ENCODE measurements around the gene TNFSF13.

TNFSF13 gene

GRCh38 chr17:7577327-7578199, 19.0 kb downstream of the TNFSF13 start:
- H3K79me2 ChIP-seq (ENCODE audit: low read length) = peaks cover 75% of the 10 kb centered on the region
- TF ChIP-seq EZH2phosphoT487 (IDR thresholded peaks at IDR 0.05; ENCODE audit: low read length) (no peak), EZH2 (optimal IDR thresholded peaks at IDR 0.05; ENCODE audit: low read depth, low read length) (no peak)
- TF ChIP-seq, protein P1, sequence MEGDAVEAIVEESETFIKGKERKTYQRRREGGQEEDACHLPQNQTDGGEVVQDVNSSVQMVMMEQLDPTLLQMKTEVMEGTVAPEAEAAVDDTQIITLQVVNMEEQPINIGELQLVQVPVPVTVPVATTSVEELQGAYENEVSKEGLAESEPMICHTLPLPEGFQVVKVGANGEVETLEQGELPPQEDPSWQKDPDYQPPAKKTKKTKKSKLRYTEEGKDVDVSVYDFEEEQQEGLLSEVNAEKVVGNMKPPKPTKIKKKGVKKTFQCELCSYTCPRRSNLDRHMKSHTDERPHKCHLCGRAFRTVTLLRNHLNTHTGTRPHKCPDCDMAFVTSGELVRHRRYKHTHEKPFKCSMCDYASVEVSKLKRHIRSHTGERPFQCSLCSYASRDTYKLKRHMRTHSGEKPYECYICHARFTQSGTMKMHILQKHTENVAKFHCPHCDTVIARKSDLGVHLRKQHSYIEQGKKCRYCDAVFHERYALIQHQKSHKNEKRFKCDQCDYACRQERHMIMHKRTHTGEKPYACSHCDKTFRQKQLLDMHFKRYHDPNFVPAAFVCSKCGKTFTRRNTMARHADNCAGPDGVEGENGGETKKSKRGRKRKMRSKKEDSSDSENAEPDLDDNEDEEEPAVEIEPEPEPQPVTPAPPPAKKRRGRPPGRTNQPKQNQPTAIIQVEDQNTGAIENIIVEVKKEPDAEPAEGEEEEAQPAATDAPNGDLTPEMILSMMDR (IDR thresholded peaks at IDR 0.05; ENCODE audit: low read length) = no peak
- peaks cover 34% of the 10 kb centered on the region for H3K36me3 ChIP-seq (replicated peaks; ENCODE audit: insufficient read depth, low read length)
- no peak overlapping the region for H3K4me3 ChIP-seq (ENCODE audit: low read length)
- no peak for DNase-seq
- peak overlapping the region; percentile 9 for H3K4me2 ChIP-seq (ENCODE audit: low read depth, low read length)
- peaks cover 63% of the 10 kb centered on the region for H3K4me1 ChIP-seq (ENCODE audit: low read length)
- no peak overlapping the region for H2AFZ ChIP-seq (ENCODE audit: low read length)
- no peak overlapping the region for H3K9ac ChIP-seq (ENCODE audit: low read length)
- peaks cover 51% of the 10 kb centered on the region for H4K20me1 ChIP-seq (ENCODE audit: insufficient read depth, low read length)
- H3K27me3 ChIP-seq (replicated peaks; ENCODE audit: insufficient read depth, low read length) = no peaks in the 10 kb centered on the region
- H3K9me2 ChIP-seq (replicated peaks; ENCODE audit: insufficient read depth, low read length) = no peaks in the 10 kb centered on the region
- peaks cover 84% of the 10 kb centered on the region for H3F3A ChIP-seq (ENCODE audit: insufficient read depth, low read length)
- no peak overlapping the region; the same call in 1 of the 2 replicates for H3K27ac ChIP-seq (ENCODE audit: low read length)
- no peaks in the 10 kb centered on the region for H3K9me3 ChIP-seq (replicated peaks; ENCODE audit: insufficient read depth, low read length)

DNA sequence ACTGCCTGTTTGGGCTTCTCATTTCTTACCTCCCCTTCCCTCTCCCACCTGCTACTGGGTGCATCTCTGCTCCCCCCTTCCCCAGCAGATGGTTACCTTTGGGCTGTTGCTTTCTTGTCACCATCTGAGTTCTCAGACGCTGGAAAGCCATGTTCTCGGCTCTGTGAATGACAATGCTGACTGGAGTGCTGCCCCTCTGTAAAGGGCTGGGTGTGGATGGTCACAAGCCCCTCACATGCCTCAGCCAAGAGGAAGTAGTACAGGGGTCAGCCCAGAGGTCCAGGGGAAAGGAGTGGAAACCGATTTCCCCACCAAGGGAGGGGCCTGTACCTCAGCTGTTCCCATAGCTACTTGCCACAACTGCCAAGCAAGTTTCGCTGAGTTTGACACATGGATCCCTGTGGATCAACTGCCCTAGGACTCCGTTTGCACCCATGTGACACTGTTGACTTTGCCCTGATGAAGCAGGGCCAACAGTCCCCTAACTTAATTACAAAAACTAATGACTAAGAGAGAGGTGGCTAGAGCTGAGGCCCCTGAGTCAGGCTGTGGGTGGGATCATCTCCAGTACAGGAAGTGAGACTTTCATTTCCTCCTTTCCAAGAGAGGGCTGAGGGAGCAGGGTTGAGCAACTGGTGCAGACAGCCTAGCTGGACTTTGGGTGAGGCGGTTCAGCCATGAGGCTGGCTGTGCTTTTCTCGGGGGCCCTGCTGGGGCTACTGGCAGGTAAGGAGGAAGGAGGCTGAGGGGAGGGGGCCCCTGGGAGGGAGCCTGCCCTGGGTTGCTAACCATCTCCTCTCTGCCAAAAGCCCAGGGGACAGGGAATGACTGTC, 20.7 kb downstream of the TNFSF13 start, which contains the start of gene CD68:
Gene CD68, plus strand, starts transcription at position 638 of the 833 bp plus-strand sequence. Its CDS starts 40 bp downstream, at position 678.
- Histone ChIP-seq H3K9me2 (replicated peaks; ENCODE audit: insufficient read depth, low read length) (no peaks in the 10 kb centered on the region), H3K4me3 (ENCODE audit: low read length) (no peak within 1 kb of the TSS), H2AFZ (ENCODE audit: low read length) (no peak within 1 kb of the TSS), H3K27me3 (replicated peaks; ENCODE audit: insufficient read depth, low read length) (no peaks in the 10 kb centered on the region), H3K27ac (ENCODE audit: low read length) (peak within 1 kb of the TSS; percentile 85), H3K4me1 (ENCODE audit: low read length) (peaks cover 69% of the 10 kb centered on the region), H3K36me3 (replicated peaks; ENCODE audit: insufficient read depth, low read length) (peaks cover 31% of the 10 kb centered on the region), H4K20me1 (ENCODE audit: insufficient read depth, low read length) (peaks cover 45% of the 10 kb centered on the region), H3K9me3 (replicated peaks; ENCODE audit: insufficient read depth, low read length) (no peaks in the 10 kb centered on the region), H3F3A (ENCODE audit: insufficient read depth, low read length) (peaks cover 71% of the 10 kb centered on the region), H3K9ac (ENCODE audit: low read length) (peak within 1 kb of the TSS; percentile 53), H3K4me2 (ENCODE audit: low read depth, low read length) (peak within 1 kb of the TSS; percentile 52), H3K79me2 (ENCODE audit: low read length) (peaks cover 69% of the 10 kb centered on the region)
- peak; percentile 81 for DNase-seq
- TF ChIP-seq EZH2phosphoT487 (IDR thresholded peaks at IDR 0.05; ENCODE audit: low read length) (no peak), EZH2 (optimal IDR thresholded peaks at IDR 0.05; ENCODE audit: low read depth, low read length) (no peak)
- TF ChIP-seq, protein P1 (IDR thresholded peaks at IDR 0.05; ENCODE audit: low read length) = no peak

DNA sequence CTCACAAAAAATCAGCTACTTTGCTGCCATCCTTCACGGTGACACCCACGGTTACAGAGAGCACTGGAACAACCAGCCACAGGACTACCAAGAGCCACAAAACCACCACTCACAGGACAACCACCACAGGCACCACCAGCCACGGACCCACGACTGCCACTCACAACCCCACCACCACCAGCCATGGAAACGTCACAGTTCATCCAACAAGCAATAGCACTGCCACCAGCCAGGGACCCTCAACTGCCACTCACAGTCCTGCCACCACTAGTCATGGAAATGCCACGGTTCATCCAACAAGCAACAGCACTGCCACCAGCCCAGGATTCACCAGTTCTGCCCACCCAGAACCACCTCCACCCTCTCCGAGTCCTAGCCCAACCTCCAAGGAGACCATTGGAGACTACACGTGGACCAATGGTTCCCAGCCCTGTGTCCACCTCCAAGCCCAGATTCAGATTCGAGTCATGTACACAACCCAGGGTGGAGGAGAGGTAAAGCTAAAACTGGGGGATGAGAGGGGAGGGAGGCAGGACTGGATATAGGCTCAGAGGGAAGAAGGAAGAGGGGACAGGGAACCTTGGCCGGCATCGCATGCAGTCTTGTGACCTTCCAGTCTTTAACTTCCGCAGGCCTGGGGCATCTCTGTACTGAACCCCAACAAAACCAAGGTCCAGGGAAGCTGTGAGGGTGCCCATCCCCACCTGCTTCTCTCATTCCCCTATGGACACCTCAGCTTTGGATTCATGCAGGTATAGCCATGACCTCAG, 21.5 kb downstream of the TNFSF13 start:
- no peaks in the 10 kb centered on the region for H3K9me2 ChIP-seq (replicated peaks; ENCODE audit: insufficient read depth, low read length)
- peaks cover 69% of the 10 kb centered on the region for H3K79me2 ChIP-seq (ENCODE audit: low read length)
- no peaks in the 10 kb centered on the region for H3K27me3 ChIP-seq (replicated peaks; ENCODE audit: insufficient read depth, low read length)
- H3F3A ChIP-seq (ENCODE audit: insufficient read depth, low read length) = peaks cover 64% of the 10 kb centered on the region
- peak overlapping the region; percentile 85 for H3K27ac ChIP-seq (ENCODE audit: low read length)
- H3K9ac ChIP-seq (ENCODE audit: low read length) = peak overlapping the region; percentile 53
- H3K4me3 ChIP-seq (ENCODE audit: low read length) = no peak overlapping the region
- no peak overlapping the region for H2AFZ ChIP-seq (ENCODE audit: low read length)
- peaks cover 24% of the 10 kb centered on the region for H3K36me3 ChIP-seq (replicated peaks; ENCODE audit: insufficient read depth, low read length)
- H4K20me1 ChIP-seq (ENCODE audit: insufficient read depth, low read length) = peaks cover 37% of the 10 kb centered on the region
- TF ChIP-seq EZH2phosphoT487 (IDR thresholded peaks at IDR 0.05; ENCODE audit: low read length) = no peak
- TF ChIP-seq, protein P1 (IDR thresholded peaks at IDR 0.05; ENCODE audit: low read length) = no peak
- TF ChIP-seq EZH2 (optimal IDR thresholded peaks at IDR 0.05; ENCODE audit: low read depth, low read length) = no peak
- H3K9me3 ChIP-seq (replicated peaks; ENCODE audit: insufficient read depth, low read length) = no peaks in the 10 kb centered on the region
- peak overlapping the region; percentile 52 for H3K4me2 ChIP-seq (ENCODE audit: low read depth, low read length)
- DNase-seq = peak; percentile 18
- H3K4me1 ChIP-seq (ENCODE audit: low read length) = peaks cover 63% of the 10 kb centered on the region
